HepG2 (cell line): ENCODE results near the gene VGLL4. TPM values are rescaled to one million over a fixed set of nuclear protein-coding genes. Genes with fewer than 3 reads are reported as not detected.

ENCODE experiments used
- ATAC-seq: fragments of 200-7000 bp; cut with Tn5 transposase; 3 replicates; pipeline ENCODE4 v1.9.1; 2020; ENCODE audit warnings: mild to moderate bottlenecking, moderate library complexity
- BruUV-seq: library from RNA; stranded (reverse); fragments of 400-500 nt; replicated peaks from 2 replicates; lab custom pipeline; 2021; lab: Mats Ljungman, UMichigan
- CTCF ChIA-PET: fragments of 300-600 bp; formaldehyde crosslinking; extraction: SDS; loops from one replicate; lab custom pipeline; 2021; ENCODE audit warnings: low total read pairs, inconsistent platforms, low intra/inter-chr PET ratio; lab: Yijun Ruan, JAX
- POLR2A ChIA-PET: fragments of 350-600 bp; sonication (Branson Sonifier 250); formaldehyde crosslinking; loops from one replicate; lab custom pipeline; 2020; ENCODE audit warnings: antibody characterized with exemption, inconsistent platforms; lab: Yijun Ruan, JAX
- DNase-seq: peaks from one replicate; pipeline ENCODE4 v3.0.0-alpha.2; 2015; ENCODE audit warnings: low spot score
- FAIRE-seq: peaks from 3 replicates; lab custom pipeline; 2011; peaks lifted over from hg19 to GRCh38; lab: Jason Lieb, UNC
- H2AFZ ChIP-seq: one replicate; pipeline ENCODE4 v1.6.1; 2011; ENCODE audit warnings: low read length, inconsistent platforms
- H3K27ac ChIP-seq: fragments of 300-600 bp; 3 replicates; pipeline ENCODE4 v1.8.0; 2011; ENCODE audit warnings: mixed run types, mild to moderate bottlenecking, mixed read lengths, low read length, inconsistent platforms; ENCODE audit not compliant: insufficient read depth; ENCODE audit errors: extremely low read length
- H3K27me3 ChIP-seq, 2 experiments: fragments of 200-600 bp in 1 of 2; 2 replicates in 1 of 2; 3 replicates in 1 of 2; pipeline versions ENCODE4 v1.6.0 to v1.8.0; 2011; ENCODE audit warnings: low read length in 2 of 2, mild to moderate bottlenecking in 2 of 2, moderate library complexity in 2 of 2, inconsistent platforms in 1 of 2; ENCODE audit not compliant: insufficient read depth in 2 of 2, control insufficient read depth in 1 of 2
- H3K36me3 ChIP-seq, 2 experiments: fragments of 200-600 bp in 1 of 2; replicated peaks in 1 of 2; 2 replicates in 1 of 2; 3 replicates in 1 of 2; pipeline versions ENCODE4 v1.5.1 to v1.8.0; 2011; ENCODE audit warnings: low read length in 2 of 2, inconsistent platforms in 1 of 2; ENCODE audit not compliant: insufficient read depth in 2 of 2, control insufficient read depth in 1 of 2
- H3K4me1 ChIP-seq: 2 replicates; pipeline ENCODE4 v1.5.1; 2012; ENCODE audit warnings: low read length, inconsistent platforms; ENCODE audit not compliant: insufficient read depth
- H3K4me2 ChIP-seq: 2 replicates; pipeline ENCODE4 v1.6.0; 2011; ENCODE audit warnings: low read depth, low read length, inconsistent platforms
- H3K4me3 ChIP-seq, 3 experiments: fragments of 200-600 bp in 1 of 3; sonication (generic), shearing (Covaris generic) in 1 of 3; replicated peaks in 1 of 3; 2 replicates each; pipeline ENCODE4 v1.5.1; 2011 to 2016; ENCODE audit warnings: low read length in 3 of 3, inconsistent platforms in 2 of 3, low read depth in 2 of 3, mild to moderate bottlenecking in 2 of 3, control low read depth in 1 of 3, mixed read lengths in 1 of 3; ENCODE audit not compliant: insufficient read depth in 1 of 3
- H3K79me2 ChIP-seq: one replicate; pipeline ENCODE4 v1.6.1; 2011; ENCODE audit warnings: low read length, inconsistent platforms; ENCODE audit not compliant: insufficient read depth
- H3K9ac ChIP-seq: 2 replicates; pipeline ENCODE4 v1.6.0; 2011; ENCODE audit warnings: mild to moderate bottlenecking, low read depth, low read length, inconsistent platforms; ENCODE audit not compliant: insufficient read depth
- H3K9me3 ChIP-seq: 2 replicates; pipeline ENCODE4 v1.5.1; 2012; ENCODE audit warnings: mild to moderate bottlenecking, low read length
- H4K20me1 ChIP-seq: 2 replicates; pipeline ENCODE4 v1.6.0; 2011; ENCODE audit warnings: inconsistent platforms, mild to moderate bottlenecking, low read length, moderate library complexity; ENCODE audit not compliant: insufficient read depth
- HNRNPK ChIP-seq: fragments of 200-400 bp; formaldehyde crosslinking; IDR thresholded peaks from 2 replicates; pipeline ENCODE4 v1.6.1; 2018; ENCODE audit warnings: low read length, low read depth, moderate library complexity, mild to moderate bottlenecking; ENCODE audit not compliant: poor library complexity, severe bottlenecking
- MED8 ChIP-seq: sonication (generic); formaldehyde crosslinking; IDR thresholded peaks from 2 replicates; pipeline ENCODE4 v1.8.1; 2023; ENCODE audit warnings: mild to moderate bottlenecking, missing genetic modification reagents; ENCODE audit not compliant: insufficient replicate concordance
- THAP9 ChIP-seq: sonication (generic); formaldehyde crosslinking; IDR thresholded peaks from 2 replicates; pipeline ENCODE4; 2020; ENCODE audit warnings: missing genetic modification reagents, mild to moderate bottlenecking, borderline replicate concordance
- ZBTB33 ChIP-seq: sonication (generic); formaldehyde crosslinking; IDR thresholded peaks from 2 replicates; pipeline ENCODE4 v1.4.0; 2020; ENCODE audit warnings: missing genetic modification reagents
- ZBTB38 ChIP-seq: sonication (generic); formaldehyde crosslinking; IDR thresholded peaks from 2 replicates; pipeline ENCODE4 v1.5.1; 2020; ENCODE audit warnings: mild to moderate bottlenecking, missing genetic modification reagents
- ZNF781 ChIP-seq: sonication (generic); formaldehyde crosslinking; IDR thresholded peaks from 2 replicates; pipeline ENCODE4 v1.5.1; 2020; ENCODE audit warnings: borderline replicate concordance, mild to moderate bottlenecking, missing genetic modification reagents; ENCODE audit errors: not compliant biosample characterization
- ZNF792 ChIP-seq: IDR thresholded peaks from 2 replicates; pipeline ENCODE4 v1.6.1; 2016
- WGBS: methylation state at CpG from one replicate; pipeline ENCODE4 v1.1.6; 2017; ENCODE audit warnings: low lambda C conversion rate; 5-methylcytosine and 5-hydroxymethylcytosine counted together
- in situ Hi-C: cut with HindIII; loops from 2 replicates; pipeline ENCODE4 v1.10.0; 2017; ENCODE audit warnings: low pct_unique_long_range_greater_than_20kb; ENCODE audit not compliant: extremely low pct_ligation_motif_present
- intact Hi-C: fragments of 100-400 bp; cut with micrococcal nuclease; formaldehyde crosslinking; loops from one replicate; pipeline ENCODE4 v1.10.0; 2022; ENCODE audit not compliant: unreplicated experiment
- polyA plus RNA-seq, 8 experiments: library from polyadenylated mRNA; depleted of rRNA in 3 of 8; stranded (reverse) in 7 of 8; unstranded in 1 of 8; fragments of >200 nt; fragmentation: Illumina TruSeq in 4 of 8; extraction: Trizol in 4 of 8; gene quantifications; 2 replicates each; pipeline versions ENCODE4 v1.2.1 to v1.2.3, GENCODE V29; 2011 to 2016; ENCODE audit warnings: low read depth in 4 of 8, missing spikeins in 1 of 8, mixed read lengths in 1 of 8; ENCODE audit not compliant: insufficient read depth in 1 of 8
- total RNA-seq, 5 experiments: library from RNA; depleted of rRNA; stranded (reverse); fragments of >200 nt; fragmentation: Illumina TruSeq; extraction: Trizol; gene quantifications; 2 replicates each; pipeline ENCODE4 v1.2.3, GENCODE V29; 2016; ENCODE audit warnings: low read depth in 1 of 5
- TF ChIP-seq, protein P1 (sequence below): sonication (generic); formaldehyde crosslinking; IDR thresholded peaks from 2 replicates; pipeline ENCODE4 v1.5.0; 2020; ENCODE audit warnings: mild to moderate bottlenecking, missing genetic modification reagents, moderate library complexity
- TF ChIP-seq, protein P2 (sequence below): sonication (generic); formaldehyde crosslinking; IDR thresholded peaks from 2 replicates; pipeline ENCODE4 v1.5.1; 2020; ENCODE audit warnings: mild to moderate bottlenecking, missing genetic modification reagents, moderate library complexity

The VGLL4 gene
- total and polyA plus RNA-seq, 2 of the 13 experiments (the other 11 are each of a cell fraction or from before 2014, with no cell fraction given), result 23.2 to 39.0 TPM

- TF ChIP-seq MED8 (CRISPR knock-in tag) (no peak), HNRNPK (no peak), THAP9 (CRISPR knock-in tag) (no peak)
Measured at GRCh38 chr3:11532931-11533391, 110.8 kb downstream of the VGLL4 start (continued).

DNA sequence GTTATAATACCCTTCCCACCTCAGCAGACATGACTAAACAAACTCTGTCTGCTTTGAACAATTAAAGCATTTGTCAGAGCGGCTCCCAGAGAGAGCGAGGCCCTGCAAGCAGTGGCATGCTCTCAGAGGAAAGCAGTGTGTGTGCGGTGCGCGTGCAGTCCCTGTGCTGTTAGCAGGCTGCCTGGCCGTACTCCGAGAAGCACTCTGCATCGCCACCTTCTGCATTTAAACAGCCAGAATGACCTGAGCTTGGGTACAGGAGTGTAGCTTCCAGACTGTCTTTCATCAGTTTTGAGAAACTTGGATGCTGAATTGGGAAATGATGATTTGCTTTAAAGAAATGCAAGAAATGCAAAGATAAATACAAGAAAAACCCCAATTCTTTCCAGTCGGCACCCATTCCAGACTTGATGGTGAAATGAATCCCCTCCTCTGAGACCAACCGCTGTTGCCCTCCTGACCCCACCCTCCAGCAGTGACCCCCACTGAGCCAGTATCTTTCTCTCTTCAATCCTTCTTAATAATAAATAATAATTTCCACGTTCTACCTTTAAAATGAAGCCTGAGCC, 113.5 kb downstream of the VGLL4 start:
- no peaks in the 10 kb centered on the region for H3K36me3 ChIP-seq
- H4K20me1 ChIP-seq, result no peaks in the 10 kb centered on the region
- intact Hi-C loops, result no loop called here
- FAIRE-seq, result no peak
- TF ChIP-seq ZBTB38 (CRISPR knock-in tag) (peak; percentile 79), ZNF792 (CRISPR knock-in tag) (no peak), ZBTB33 (CRISPR knock-in tag) (0 out of 2 replicates have a peak, but pooled peaks have one; percentile 34), ZNF781 (CRISPR knock-in tag) (no peak)
- TF ChIP-seq, protein P1, sequence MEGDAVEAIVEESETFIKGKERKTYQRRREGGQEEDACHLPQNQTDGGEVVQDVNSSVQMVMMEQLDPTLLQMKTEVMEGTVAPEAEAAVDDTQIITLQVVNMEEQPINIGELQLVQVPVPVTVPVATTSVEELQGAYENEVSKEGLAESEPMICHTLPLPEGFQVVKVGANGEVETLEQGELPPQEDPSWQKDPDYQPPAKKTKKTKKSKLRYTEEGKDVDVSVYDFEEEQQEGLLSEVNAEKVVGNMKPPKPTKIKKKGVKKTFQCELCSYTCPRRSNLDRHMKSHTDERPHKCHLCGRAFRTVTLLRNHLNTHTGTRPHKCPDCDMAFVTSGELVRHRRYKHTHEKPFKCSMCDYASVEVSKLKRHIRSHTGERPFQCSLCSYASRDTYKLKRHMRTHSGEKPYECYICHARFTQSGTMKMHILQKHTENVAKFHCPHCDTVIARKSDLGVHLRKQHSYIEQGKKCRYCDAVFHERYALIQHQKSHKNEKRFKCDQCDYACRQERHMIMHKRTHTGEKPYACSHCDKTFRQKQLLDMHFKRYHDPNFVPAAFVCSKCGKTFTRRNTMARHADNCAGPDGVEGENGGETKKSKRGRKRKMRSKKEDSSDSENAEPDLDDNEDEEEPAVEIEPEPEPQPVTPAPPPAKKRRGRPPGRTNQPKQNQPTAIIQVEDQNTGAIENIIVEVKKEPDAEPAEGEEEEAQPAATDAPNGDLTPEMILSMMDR (CRISPR knock-in tag), result 0 out of 2 replicates have a peak, but pooled peaks have one; percentile 22
- TF ChIP-seq, protein P2, sequence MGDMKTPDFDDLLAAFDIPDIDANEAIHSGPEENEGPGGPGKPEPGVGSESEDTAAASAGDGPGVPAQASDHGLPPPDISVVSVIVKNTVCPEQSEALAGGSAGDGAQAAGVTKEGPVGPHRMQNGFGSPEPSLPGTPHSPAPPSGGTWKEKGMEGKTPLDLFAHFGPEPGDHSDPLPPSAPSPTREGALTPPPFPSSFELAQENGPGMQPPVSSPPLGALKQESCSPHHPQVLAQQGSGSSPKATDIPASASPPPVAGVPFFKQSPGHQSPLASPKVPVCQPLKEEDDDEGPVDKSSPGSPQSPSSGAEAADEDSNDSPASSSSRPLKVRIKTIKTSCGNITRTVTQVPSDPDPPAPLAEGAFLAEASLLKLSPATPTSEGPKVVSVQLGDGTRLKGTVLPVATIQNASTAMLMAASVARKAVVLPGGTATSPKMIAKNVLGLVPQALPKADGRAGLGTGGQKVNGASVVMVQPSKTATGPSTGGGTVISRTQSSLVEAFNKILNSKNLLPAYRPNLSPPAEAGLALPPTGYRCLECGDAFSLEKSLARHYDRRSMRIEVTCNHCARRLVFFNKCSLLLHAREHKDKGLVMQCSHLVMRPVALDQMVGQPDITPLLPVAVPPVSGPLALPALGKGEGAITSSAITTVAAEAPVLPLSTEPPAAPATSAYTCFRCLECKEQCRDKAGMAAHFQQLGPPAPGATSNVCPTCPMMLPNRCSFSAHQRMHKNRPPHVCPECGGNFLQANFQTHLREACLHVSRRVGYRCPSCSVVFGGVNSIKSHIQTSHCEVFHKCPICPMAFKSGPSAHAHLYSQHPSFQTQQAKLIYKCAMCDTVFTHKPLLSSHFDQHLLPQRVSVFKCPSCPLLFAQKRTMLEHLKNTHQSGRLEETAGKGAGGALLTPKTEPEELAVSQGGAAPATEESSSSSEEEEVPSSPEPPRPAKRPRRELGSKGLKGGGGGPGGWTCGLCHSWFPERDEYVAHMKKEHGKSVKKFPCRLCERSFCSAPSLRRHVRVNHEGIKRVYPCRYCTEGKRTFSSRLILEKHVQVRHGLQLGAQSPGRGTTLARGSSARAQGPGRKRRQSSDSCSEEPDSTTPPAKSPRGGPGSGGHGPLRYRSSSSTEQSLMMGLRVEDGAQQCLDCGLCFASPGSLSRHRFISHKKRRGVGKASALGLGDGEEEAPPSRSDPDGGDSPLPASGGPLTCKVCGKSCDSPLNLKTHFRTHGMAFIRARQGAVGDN (CRISPR knock-in tag), result peak; percentile 34
- TF ChIP-seq, all 625 proteins: peak for 4
- H3K27me3 ChIP-seq, result no peaks in the 10 kb centered on the region
- H3K9ac ChIP-seq, result no peak overlapping the region
- BruUV-seq, result no TSS peak
- 82% methylated on average over 6 of the region's 11 CpGs for WGBS
- no peaks in the 10 kb centered on the region; the same call in 1 of the 2 replicates for H3K4me1 ChIP-seq
- DNase-seq (peak; percentile 41), ATAC-seq (peak; percentile 49; the same call in 2 of the 3 replicates)
- H3K79me2 ChIP-seq, result no peaks in the 10 kb centered on the region
- no peak overlapping the region for H3K4me3 ChIP-seq
- CTCF ChIA-PET, result no interaction called here
- H2AFZ ChIP-seq, result no peak overlapping the region
- POLR2A ChIA-PET, result no interaction called here
- H3K9me3 ChIP-seq, result no peaks in the 10 kb centered on the region
- no peak overlapping the region for H3K4me2 ChIP-seq
- H3K27ac ChIP-seq, result no peak overlapping the region
- in situ Hi-C loops, result no loop called here
